HepG2 (cell line): ENCODE data around the gene RASA2. TPM values are rescaled to one million over a fixed set of nuclear protein-coding genes. Genes with fewer than 3 reads are reported as not detected.
A peak's percentile ranks its signal among the peaks of the same experiment; 100 is the strongest.

ENCODE experiments used
- ATAC-seq: fragments of 200-7000 bp; cut with Tn5 transposase; 3 replicates; pipeline ENCODE4 v1.9.1; 2020; ENCODE audit warnings: mild to moderate bottlenecking, moderate library complexity
- BruUV-seq: library from RNA; stranded (reverse); fragments of 400-500 nt; replicated peaks from 2 replicates; lab custom pipeline; 2021; lab: Mats Ljungman, UMichigan
- CTCF ChIA-PET: fragments of 300-600 bp; formaldehyde crosslinking; extraction: SDS; loops from one replicate; lab custom pipeline; 2021; ENCODE audit warnings: low total read pairs, inconsistent platforms, low intra/inter-chr PET ratio; lab: Yijun Ruan, JAX
- POLR2A ChIA-PET: fragments of 350-600 bp; sonication (Branson Sonifier 250); formaldehyde crosslinking; loops from one replicate; lab custom pipeline; 2020; ENCODE audit warnings: antibody characterized with exemption, inconsistent platforms; lab: Yijun Ruan, JAX
- DNase-seq: peaks from one replicate; pipeline ENCODE4 v3.0.0-alpha.2; 2015; ENCODE audit warnings: low spot score
- FAIRE-seq: peaks from 3 replicates; lab custom pipeline; 2011; peaks lifted over from hg19 to GRCh38; lab: Jason Lieb, UNC
- H2AFZ ChIP-seq: one replicate; pipeline ENCODE4 v1.6.1; 2011; ENCODE audit warnings: low read length, inconsistent platforms
- H3K27ac ChIP-seq: fragments of 300-600 bp; 3 replicates; pipeline ENCODE4 v1.8.0; 2011; ENCODE audit warnings: mixed run types, mild to moderate bottlenecking, mixed read lengths, low read length, inconsistent platforms; ENCODE audit not compliant: insufficient read depth; ENCODE audit errors: extremely low read length
- H3K27me3 ChIP-seq, 2 experiments: fragments of 200-600 bp in 1 of 2; 2 replicates in 1 of 2; 3 replicates in 1 of 2; pipeline versions ENCODE4 v1.6.0 to v1.8.0; 2011; ENCODE audit warnings: low read length in 2 of 2, mild to moderate bottlenecking in 2 of 2, moderate library complexity in 2 of 2, inconsistent platforms in 1 of 2; ENCODE audit not compliant: insufficient read depth in 2 of 2, control insufficient read depth in 1 of 2
- H3K36me3 ChIP-seq, 2 experiments: fragments of 200-600 bp in 1 of 2; replicated peaks in 1 of 2; 2 replicates in 1 of 2; 3 replicates in 1 of 2; pipeline versions ENCODE4 v1.5.1 to v1.8.0; 2011; ENCODE audit warnings: low read length in 2 of 2, inconsistent platforms in 1 of 2; ENCODE audit not compliant: insufficient read depth in 2 of 2, control insufficient read depth in 1 of 2
- H3K4me1 ChIP-seq: 2 replicates; pipeline ENCODE4 v1.5.1; 2012; ENCODE audit warnings: low read length, inconsistent platforms; ENCODE audit not compliant: insufficient read depth
- H3K4me2 ChIP-seq: 2 replicates; pipeline ENCODE4 v1.6.0; 2011; ENCODE audit warnings: low read depth, low read length, inconsistent platforms
- H3K4me3 ChIP-seq, 3 experiments: fragments of 200-600 bp in 1 of 3; sonication (generic), shearing (Covaris generic) in 1 of 3; replicated peaks in 1 of 3; 2 replicates each; pipeline ENCODE4 v1.5.1; 2011 to 2016; ENCODE audit warnings: low read length in 3 of 3, inconsistent platforms in 2 of 3, low read depth in 2 of 3, mild to moderate bottlenecking in 2 of 3, control low read depth in 1 of 3, mixed read lengths in 1 of 3; ENCODE audit not compliant: insufficient read depth in 1 of 3
- H3K79me2 ChIP-seq: one replicate; pipeline ENCODE4 v1.6.1; 2011; ENCODE audit warnings: low read length, inconsistent platforms; ENCODE audit not compliant: insufficient read depth
- H3K9ac ChIP-seq: 2 replicates; pipeline ENCODE4 v1.6.0; 2011; ENCODE audit warnings: mild to moderate bottlenecking, low read depth, low read length, inconsistent platforms; ENCODE audit not compliant: insufficient read depth
- H3K9me3 ChIP-seq: 2 replicates; pipeline ENCODE4 v1.5.1; 2012; ENCODE audit warnings: mild to moderate bottlenecking, low read length
- H4K20me1 ChIP-seq: 2 replicates; pipeline ENCODE4 v1.6.0; 2011; ENCODE audit warnings: inconsistent platforms, mild to moderate bottlenecking, low read length, moderate library complexity; ENCODE audit not compliant: insufficient read depth
- MAFK ChIP-seq, 2 experiments: IDR thresholded peaks in 1 of 2; conservative IDR thresholded peaks in 1 of 2; 2 replicates each; pipeline ENCODE4 v1.6.1; 2011; ENCODE audit warnings: improper control_type of control experiment in 2 of 2, low read length in 2 of 2
- POLR2G ChIP-seq: fragments of 200-400 bp; formaldehyde crosslinking; IDR thresholded peaks from 2 replicates; pipeline ENCODE4 v1.6.1; 2018; ENCODE audit warnings: mild to moderate bottlenecking, low read depth, low read length, moderate library complexity
- RBM22 ChIP-seq: fragments of 200-400 bp; formaldehyde crosslinking; optimal IDR thresholded peaks from 2 replicates; pipeline ENCODE3; 2017; ENCODE audit warnings: mild to moderate bottlenecking, low read length, moderate library complexity
- ZFP62 ChIP-seq: sonication (generic); formaldehyde crosslinking; IDR thresholded peaks from 2 replicates; pipeline ENCODE4 v1.4.0; 2020; ENCODE audit warnings: missing genetic modification reagents
- ZNF577 ChIP-seq: sonication (generic); formaldehyde crosslinking; IDR thresholded peaks from 2 replicates; pipeline ENCODE4 v1.4.0; 2020; ENCODE audit warnings: mild to moderate bottlenecking, low read depth, missing genetic modification reagents, borderline replicate concordance
- WGBS: methylation state at CpG from one replicate; pipeline ENCODE4 v1.1.6; 2017; ENCODE audit warnings: low lambda C conversion rate; 5-methylcytosine and 5-hydroxymethylcytosine counted together
- in situ Hi-C: cut with HindIII; loops from 2 replicates; pipeline ENCODE4 v1.10.0; 2017; ENCODE audit warnings: low pct_unique_long_range_greater_than_20kb; ENCODE audit not compliant: extremely low pct_ligation_motif_present
- intact Hi-C: fragments of 100-400 bp; cut with micrococcal nuclease; formaldehyde crosslinking; loops from one replicate; pipeline ENCODE4 v1.10.0; 2022; ENCODE audit not compliant: unreplicated experiment
- polyA plus RNA-seq, 8 experiments: library from polyadenylated mRNA; depleted of rRNA in 3 of 8; stranded (reverse) in 7 of 8; unstranded in 1 of 8; fragments of >200 nt; fragmentation: Illumina TruSeq in 4 of 8; extraction: Trizol in 4 of 8; gene quantifications; 2 replicates each; pipeline versions ENCODE4 v1.2.1 to v1.2.3, GENCODE V29; 2011 to 2016; ENCODE audit warnings: low read depth in 4 of 8, missing spikeins in 1 of 8, mixed read lengths in 1 of 8; ENCODE audit not compliant: insufficient read depth in 1 of 8
- total RNA-seq, 5 experiments: library from RNA; depleted of rRNA; stranded (reverse); fragments of >200 nt; fragmentation: Illumina TruSeq; extraction: Trizol; gene quantifications; 2 replicates each; pipeline ENCODE4 v1.2.3, GENCODE V29; 2016; ENCODE audit warnings: low read depth in 1 of 5

Gene RASA2
- total and polyA plus RNA-seq, 2 of the 13 experiments (the other 11 are each of a cell fraction or from before 2014, with no cell fraction given), result 5.4 to 8.5 TPM

GRCh38 chr3:141445990-141446389, 40.8 kb upstream of the RASA2 start:
- POLR2A ChIA-PET, result no interaction called here
- peak; percentile 35 to 53; a peak in 3 of 4 replicates for TF ChIP-seq MAFK (conservative IDR thresholded peaks at IDR 0.05 in 1 of 2, IDR thresholded peaks at IDR 0.05 in 1 of 2; ENCODE audit: low read length in 2 of 2)
- TF ChIP-seq ZNF577 (CRISPR knock-in tag), result no peak
- H3K4me1 ChIP-seq, result peaks cover 8% of the 10 kb centered on the region
- H3K4me3 ChIP-seq, result no peak overlapping the region
- in situ Hi-C loops (no loop called here), intact Hi-C loops (no loop called here)
- ATAC-seq, result no peak
- H3K4me2 ChIP-seq, result no peak overlapping the region
- no peak overlapping the region for H2AFZ ChIP-seq
- peaks cover 2% of the 10 kb centered on the region for H3K79me2 ChIP-seq
- DNase-seq, result no peak
- FAIRE-seq, result no peak
- no peaks in the 10 kb centered on the region for H4K20me1 ChIP-seq
- no peak overlapping the region for H3K27ac ChIP-seq
- peaks cover 23 to 64% of the 10 kb centered on the region in 2 experiments for H3K36me3 ChIP-seq
- no peaks in the 10 kb centered on the region for H3K9me3 ChIP-seq
- no peaks in the 10 kb centered on the region for H3K27me3 ChIP-seq
- no TSS peak for BruUV-seq
- no peak overlapping the region for H3K9ac ChIP-seq
- CTCF ChIA-PET, result no interaction called here
- WGBS, result 97% methylated on average over 1 of the region's 1 CpG

GRCh38 chr3:141446737-141447136, 40.1 kb upstream of the RASA2 start:
- Histone ChIP-seq H3K4me3 (no peak overlapping the region), H3K4me1 (peaks cover 3% of the 10 kb centered on the region), H3K27ac (no peak overlapping the region), H3K36me3 (peaks cover 23 to 61% of the 10 kb centered on the region in 2 experiments), H3K4me2 (no peak overlapping the region), H3K79me2 (peaks cover 2% of the 10 kb centered on the region), H3K9ac (no peak overlapping the region), H3K27me3 (no peaks in the 10 kb centered on the region), H3K9me3 (no peaks in the 10 kb centered on the region)
- DNase-seq (no peak), FAIRE-seq (no peak)
- POLR2A ChIA-PET, result no interaction called here
- no TSS peak for BruUV-seq
- intact Hi-C loops, result no loop called here
- in situ Hi-C loops, result no loop called here
- TF ChIP-seq ZFP62 (no peak), POLR2G (0 out of 2 replicates have a peak, but pooled peaks have one; percentile 41), RBM22 (peak; percentile 65)
- TF ChIP-seq, all 625 proteins: peak for 2
- ATAC-seq, result no peak
- CTCF ChIA-PET, result no interaction called here
- Histone ChIP-seq H4K20me1 (no peaks in the 10 kb centered on the region), H2AFZ (no peak overlapping the region)
